ENCODE data around the gene OR2AK2.

The OR2AK2 gene

GRCh38 chr1:247953408-247953807, 11.6 kb upstream of the OR2AK2 start:
- Histone ChIP-seq H3K4me2 (no peak overlapping the region), H3K4me3 (no peak overlapping the region), H3K9ac (no peak overlapping the region), H3K9me3 (no peaks in the 10 kb centered on the region), H3K36me3 (no peaks in the 10 kb centered on the region), H4K20me1 (no peaks in the 10 kb centered on the region), H3K4me1 (no peaks in the 10 kb centered on the region), H3K27me3 (no peaks in the 10 kb centered on the region), H3K27ac (no peak overlapping the region)
- TF ChIP-seq Cebpa-rat (IDR thresholded peaks at IDR 0.05) = no peak

- TF ChIP-seq Cebpa-rat (IDR thresholded peaks at IDR 0.05) = no peak
- no peak overlapping the region for H3K4me2 ChIP-seq
- H4K20me1 ChIP-seq = no peaks in the 10 kb centered on the region
- H3K27ac ChIP-seq = no peak overlapping the region
- H3K9me3 ChIP-seq = no peaks in the 10 kb centered on the region
- no peaks in the 10 kb centered on the region for H3K36me3 ChIP-seq
- peaks cover 5% of the 10 kb centered on the region; the same call in 1 of the 2 replicates for H3K4me1 ChIP-seq
- no peak overlapping the region for H3K4me3 ChIP-seq
- H3K9ac ChIP-seq = no peak overlapping the region
- no peaks in the 10 kb centered on the region for H3K27me3 ChIP-seq
These were observed 3.2 kb upstream of the OR2AK2 start for GRCh38 chr1:247961791-247962190.

GRCh38 chr1:247962911-247963588, 2.0 kb upstream of the OR2AK2 start:
- no peak for TF ChIP-seq Cebpa-rat (IDR thresholded peaks at IDR 0.05)
- no peaks in the 10 kb centered on the region for H3K27me3 ChIP-seq
- no peak overlapping the region for H3K4me3 ChIP-seq
- H3K4me2 ChIP-seq = no peak overlapping the region
- H4K20me1 ChIP-seq = no peaks in the 10 kb centered on the region
- H3K9ac ChIP-seq = no peak overlapping the region
- peaks cover 9% of the 10 kb centered on the region; the same call in 1 of the 2 replicates for H3K4me1 ChIP-seq
- no peak overlapping the region for H3K27ac ChIP-seq
- no peaks in the 10 kb centered on the region for H3K36me3 ChIP-seq
- H3K9me3 ChIP-seq = no peaks in the 10 kb centered on the region

- H3K4me2 ChIP-seq = peak overlapping the region; percentile 21
- no peak overlapping the region for H3K27ac ChIP-seq
- H3K4me3 ChIP-seq = no peak overlapping the region
- no peaks in the 10 kb centered on the region for H3K36me3 ChIP-seq
- no peak for TF ChIP-seq Cebpa-rat (IDR thresholded peaks at IDR 0.05)
- no peak overlapping the region for H3K9ac ChIP-seq
- no peaks in the 10 kb centered on the region for H4K20me1 ChIP-seq
- H3K27me3 ChIP-seq = no peaks in the 10 kb centered on the region
- no peaks in the 10 kb centered on the region for H3K9me3 ChIP-seq
- peaks cover 9% of the 10 kb centered on the region; the same call in 1 of the 2 replicates for H3K4me1 ChIP-seq
These were observed 1.6 kb downstream of the OR2AK2 start for GRCh38 chr1:247966532-247967204.

GRCh38 chr1:247992986-247993385, 28.0 kb downstream of the OR2AK2 start:
- H3K9ac ChIP-seq = no peak overlapping the region
- no peak for TF ChIP-seq Cebpa-rat (IDR thresholded peaks at IDR 0.05)
- no peaks in the 10 kb centered on the region for H3K4me1 ChIP-seq
- H3K4me2 ChIP-seq = no peak overlapping the region
- no peak overlapping the region for H3K4me3 ChIP-seq
- no peaks in the 10 kb centered on the region for H3K36me3 ChIP-seq
- H3K27ac ChIP-seq = no peak overlapping the region
- H3K27me3 ChIP-seq = no peaks in the 10 kb centered on the region
- no peaks in the 10 kb centered on the region for H3K9me3 ChIP-seq
- H4K20me1 ChIP-seq = no peaks in the 10 kb centered on the region

GRCh38 chr1:247998811-247999210, 33.8 kb downstream of the OR2AK2 start:
- H3K27ac ChIP-seq = no peak overlapping the region
- no peaks in the 10 kb centered on the region for H3K4me1 ChIP-seq
- H3K9ac ChIP-seq = no peak overlapping the region
- no peaks in the 10 kb centered on the region for H4K20me1 ChIP-seq
- no peaks in the 10 kb centered on the region for H3K9me3 ChIP-seq
- no peaks in the 10 kb centered on the region for H3K36me3 ChIP-seq
- no peak overlapping the region for H3K4me2 ChIP-seq
- no peak overlapping the region for H3K4me3 ChIP-seq
- no peak for TF ChIP-seq Cebpa-rat (IDR thresholded peaks at IDR 0.05)
- H3K27me3 ChIP-seq = no peaks in the 10 kb centered on the region

- no peak overlapping the region for H3K27ac ChIP-seq
These were observed 35.1 kb downstream of the OR2AK2 start for GRCh38 chr1:248000169-248000568.

GRCh38 chr1:248007778-248008177, 42.7 kb downstream of the OR2AK2 start:
- peaks cover 15% of the 10 kb centered on the region for H3K9me3 ChIP-seq

More at GRCh38 chr1:248000169-248000568, 35.1 kb downstream of the OR2AK2 start:
- Histone ChIP-seq H3K4me1 (no peaks in the 10 kb centered on the region), H3K9me3 (no peaks in the 10 kb centered on the region), H3K4me3 (no peak overlapping the region), H3K36me3 (no peaks in the 10 kb centered on the region), H3K4me2 (no peak overlapping the region), H3K9ac (no peak overlapping the region), H4K20me1 (no peaks in the 10 kb centered on the region), H3K27me3 (no peaks in the 10 kb centered on the region)
- no peak for TF ChIP-seq Cebpa-rat (IDR thresholded peaks at IDR 0.05)

GRCh38 chr1:248009681-248010080, 44.6 kb downstream of the OR2AK2 start:
- H3K4me1 ChIP-seq = no peaks in the 10 kb centered on the region
- no peak overlapping the region for H3K9ac ChIP-seq
- peaks cover 15% of the 10 kb centered on the region for H3K9me3 ChIP-seq
- no peaks in the 10 kb centered on the region for H3K27me3 ChIP-seq
- no peak overlapping the region for H3K4me3 ChIP-seq
- no peaks in the 10 kb centered on the region for H4K20me1 ChIP-seq
- no peak for TF ChIP-seq Cebpa-rat (IDR thresholded peaks at IDR 0.05)
- no peak overlapping the region for H3K27ac ChIP-seq
- no peaks in the 10 kb centered on the region for H3K36me3 ChIP-seq
- H3K4me2 ChIP-seq = no peak overlapping the region

More at GRCh38 chr1:248007778-248008177, 42.7 kb downstream of the OR2AK2 start:
- no peak overlapping the region for H3K9ac ChIP-seq
- TF ChIP-seq Cebpa-rat (IDR thresholded peaks at IDR 0.05) = no peak
- no peaks in the 10 kb centered on the region for H3K36me3 ChIP-seq
- no peaks in the 10 kb centered on the region for H3K27me3 ChIP-seq
- no peak overlapping the region for H3K4me3 ChIP-seq
- H3K27ac ChIP-seq = no peak overlapping the region
- H3K4me1 ChIP-seq = no peaks in the 10 kb centered on the region
- no peaks in the 10 kb centered on the region for H4K20me1 ChIP-seq
- H3K4me2 ChIP-seq = no peak overlapping the region

GRCh38 chr1:248013229-248013710, 48.2 kb downstream of the OR2AK2 start, which contains the start of gene OR2L5:
OR2L5 (plus strand) TSS chr1:248013660; CDS start chr1:248021948, 8,288 bp downstream.
- no peaks in the 10 kb centered on the region for H3K4me1 ChIP-seq
- H3K9me3 ChIP-seq = peaks cover 15% of the 10 kb centered on the region
- H3K9ac ChIP-seq = no peak within 1 kb of the TSS
- no peak for TF ChIP-seq Cebpa-rat (IDR thresholded peaks at IDR 0.05)
- no peak within 1 kb of the TSS for H3K4me3 ChIP-seq
- no peaks in the 10 kb centered on the region for H3K36me3 ChIP-seq
- no peaks in the 10 kb centered on the region for H4K20me1 ChIP-seq
- H3K27me3 ChIP-seq = no peaks in the 10 kb centered on the region
- H3K4me2 ChIP-seq = no peak within 1 kb of the TSS
- no peak within 1 kb of the TSS for H3K27ac ChIP-seq

All from BLaER1 (cell line).